MCF 10A (cell line): ENCODE results near the gene RNF207. TPM values are rescaled to one million over a fixed set of nuclear protein-coding genes. Genes with fewer than 3 reads are reported as not detected.

Experiments
- BruUV-seq: library from RNA; stranded (reverse); fragments of 400-500 nt; replicated peaks from 2 replicates; lab custom pipeline; 2021; lab: Mats Ljungman, UMichigan
- CTCF ChIA-PET: fragments of 300-600 bp; sonication (Branson Sonifier 250); formaldehyde crosslinking; extraction: SDS; loops from one replicate; lab custom pipeline; 2021; ENCODE audit warnings: antibody characterized with exemption, inconsistent platforms; lab: Yijun Ruan, JAX
- POLR2A ChIA-PET: fragments of 300-600, 350-650 bp; sonication (Branson Sonifier 250); formaldehyde crosslinking; extraction: SDS; loops from one replicate; lab custom pipeline; 2020; ENCODE audit warnings: antibody characterized with exemption, inconsistent platforms; lab: Yijun Ruan, JAX
- DNase-seq: peaks from one replicate; pipeline ENCODE4 v3.0.0-alpha.2; 2018; ENCODE audit not compliant: unreplicated experiment
- H3K27ac Mint-ChIP-seq: one replicate; pipeline ENCODE4 v1.8.0; 2022; ENCODE audit warnings: mild to moderate bottlenecking, low read depth, mixed read lengths; ENCODE audit not compliant: unreplicated experiment
- H3K27me3 Mint-ChIP-seq: one replicate; pipeline ENCODE4 v1.8.0; 2022; ENCODE audit warnings: mixed read lengths; ENCODE audit not compliant: insufficient read depth, unreplicated experiment
- H3K36me3 Mint-ChIP-seq: one replicate; pipeline ENCODE4 v1.8.0; 2022; ENCODE audit warnings: mild to moderate bottlenecking, moderate library complexity, mixed read lengths; ENCODE audit not compliant: insufficient read depth, unreplicated experiment
- H3K4me1 Mint-ChIP-seq: one replicate; pipeline ENCODE4 v1.8.0; 2022; ENCODE audit warnings: mixed read lengths; ENCODE audit not compliant: insufficient read depth, unreplicated experiment
- H3K4me3 Mint-ChIP-seq: one replicate; pipeline ENCODE4 v1.8.0; 2022; ENCODE audit warnings: mild to moderate bottlenecking, moderate library complexity, mixed read lengths; ENCODE audit not compliant: unreplicated experiment
- H3K9me3 Mint-ChIP-seq: one replicate; pipeline ENCODE4 v1.8.0; 2022; ENCODE audit warnings: mixed read lengths; ENCODE audit not compliant: unreplicated experiment
- intact Hi-C: fragments of 100-400 bp; cut with micrococcal nuclease; formaldehyde crosslinking; loops from 2 replicates; pipeline ENCODE4 v1.14.1; 2022
- total RNA-seq: library from RNA; stranded (reverse); gene quantifications from 2 replicates; pipeline ENCODE4 v1.2.3, GENCODE V29; 2022
- TF ChIP-seq, protein P1 (sequence below): fragments of 200-600 bp; IDR thresholded peaks from one replicate; pipeline ENCODE4 v1.8.0; 2022; ENCODE audit warnings: antibody characterized with exemption, mild to moderate bottlenecking; ENCODE audit not compliant: unreplicated experiment

RNF207 gene
- total RNA-seq, 1 experiment from 2014 or later: 6.2 TPM

- intact Hi-C loops: no loop called here
- no peak for DNase-seq
- H3K36me3 Mint-ChIP-seq: peaks cover 5% of the 10 kb centered on the region
- ChIA-PET POLR2A (interaction anchor here (1.3 kb wide), 1 partner anchor 10 kb away, joined by 3 read pairs; no protein-coding TSS in a partner anchor), CTCF (interaction anchor here (0.5 to 0.6 kb wide), 2 partner anchors 68 to 72 kb away, joined by 3 to 4 read pairs; no protein-coding TSS in a partner anchor)
- no peak overlapping the region for H3K27ac Mint-ChIP-seq
- BruUV-seq: no TSS peak
- H3K4me1 Mint-ChIP-seq: no peaks in the 10 kb centered on the region
- H3K4me3 Mint-ChIP-seq: no peak overlapping the region
- TF ChIP-seq, protein P1, sequence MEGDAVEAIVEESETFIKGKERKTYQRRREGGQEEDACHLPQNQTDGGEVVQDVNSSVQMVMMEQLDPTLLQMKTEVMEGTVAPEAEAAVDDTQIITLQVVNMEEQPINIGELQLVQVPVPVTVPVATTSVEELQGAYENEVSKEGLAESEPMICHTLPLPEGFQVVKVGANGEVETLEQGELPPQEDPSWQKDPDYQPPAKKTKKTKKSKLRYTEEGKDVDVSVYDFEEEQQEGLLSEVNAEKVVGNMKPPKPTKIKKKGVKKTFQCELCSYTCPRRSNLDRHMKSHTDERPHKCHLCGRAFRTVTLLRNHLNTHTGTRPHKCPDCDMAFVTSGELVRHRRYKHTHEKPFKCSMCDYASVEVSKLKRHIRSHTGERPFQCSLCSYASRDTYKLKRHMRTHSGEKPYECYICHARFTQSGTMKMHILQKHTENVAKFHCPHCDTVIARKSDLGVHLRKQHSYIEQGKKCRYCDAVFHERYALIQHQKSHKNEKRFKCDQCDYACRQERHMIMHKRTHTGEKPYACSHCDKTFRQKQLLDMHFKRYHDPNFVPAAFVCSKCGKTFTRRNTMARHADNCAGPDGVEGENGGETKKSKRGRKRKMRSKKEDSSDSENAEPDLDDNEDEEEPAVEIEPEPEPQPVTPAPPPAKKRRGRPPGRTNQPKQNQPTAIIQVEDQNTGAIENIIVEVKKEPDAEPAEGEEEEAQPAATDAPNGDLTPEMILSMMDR: no peak
- no peaks in the 10 kb centered on the region for H3K9me3 Mint-ChIP-seq
- peaks cover 37% of the 10 kb centered on the region for H3K27me3 Mint-ChIP-seq
Observed at GRCh38 chr1:6178751-6179563, 27.0 kb upstream of the RNF207 start.

GRCh38 chr1:6179564-6180175 lies 26.2 kb upstream of the RNF207 start:
- Mint-ChIP-seq H3K4me1 (no peaks in the 10 kb centered on the region), H3K36me3 (peaks cover 12% of the 10 kb centered on the region), H3K9me3 (no peaks in the 10 kb centered on the region), H3K27me3 (peaks cover 37% of the 10 kb centered on the region), H3K4me3 (no peak overlapping the region), H3K27ac (no peak overlapping the region)
- POLR2A ChIA-PET: interaction anchor here (1.3 kb wide), 1 partner anchor 10 kb away, joined by 3 read pairs; no protein-coding TSS in a partner anchor
- intact Hi-C loops: no loop called here
- CTCF ChIA-PET: interaction anchor here (0.6 kb wide), 1 partner anchor 67 kb away, joined by 4 read pairs; no protein-coding TSS in a partner anchor
- no TSS peak for BruUV-seq
- TF ChIP-seq, protein P1: no peak
- no peak for DNase-seq

- Mint-ChIP-seq H3K27ac (no peak within 1 kb of the TSS), H3K36me3 (peaks cover 16% of the 10 kb centered on the region), H3K4me1 (no peaks in the 10 kb centered on the region), H3K27me3 (peaks cover 37% of the 10 kb centered on the region), H3K9me3 (no peaks in the 10 kb centered on the region), H3K4me3 (no peak within 1 kb of the TSS)
- BruUV-seq: no TSS peak
- TF ChIP-seq, protein P1: no peak
- DNase-seq: no peak
- POLR2A ChIA-PET: interaction anchor here (0.5 kb wide), 1 partner anchor 28 kb away, joined by 4 read pairs; no protein-coding TSS in a partner anchor
- CTCF ChIA-PET: no interaction called here
- intact Hi-C loops: no loop called here
Observed at GRCh38 chr1:6180268-6180706, 25.6 kb upstream of the RNF207 start, which contains the start of gene CHD5. Gene CHD5 (minus strand): TSS chr1:6180321. CDS start chr1:6180023, 298 bp downstream.
